HG03565 (cell line): ENCODE results near the gene HSPA4.
"Not testable (repeated sequence)": the region's sequence is repeated elsewhere in the genome, so short reads cannot be mapped to it uniquely, and the experiment has no call there.

ENCODE experiments used
- ATAC-seq: cut with Tn5 transposase; IDR thresholded peaks from one replicate; pipeline ENCODE4 v1.9.1; 2021; ENCODE audit warnings: mild to moderate bottlenecking, moderate library complexity; ENCODE audit not compliant: unreplicated experiment

The HSPA4 gene

DNA sequence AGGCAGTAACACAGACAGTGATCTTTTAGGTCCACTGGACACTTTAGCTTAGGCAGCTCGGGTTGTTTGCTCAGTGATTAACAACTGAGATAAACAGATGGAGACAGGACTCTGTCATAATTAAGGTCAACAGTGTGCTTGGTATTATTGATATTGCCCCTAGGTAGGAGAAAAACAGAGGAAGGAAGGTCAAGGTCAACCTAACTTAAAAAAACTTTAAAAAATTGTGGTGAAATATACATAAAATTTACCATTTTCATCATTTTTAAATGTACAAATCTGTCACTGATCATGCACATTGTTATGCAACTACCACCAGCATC lies 2.1 kb upstream of the HSPA4 start:
- ATAC-seq = no peak

DNA sequence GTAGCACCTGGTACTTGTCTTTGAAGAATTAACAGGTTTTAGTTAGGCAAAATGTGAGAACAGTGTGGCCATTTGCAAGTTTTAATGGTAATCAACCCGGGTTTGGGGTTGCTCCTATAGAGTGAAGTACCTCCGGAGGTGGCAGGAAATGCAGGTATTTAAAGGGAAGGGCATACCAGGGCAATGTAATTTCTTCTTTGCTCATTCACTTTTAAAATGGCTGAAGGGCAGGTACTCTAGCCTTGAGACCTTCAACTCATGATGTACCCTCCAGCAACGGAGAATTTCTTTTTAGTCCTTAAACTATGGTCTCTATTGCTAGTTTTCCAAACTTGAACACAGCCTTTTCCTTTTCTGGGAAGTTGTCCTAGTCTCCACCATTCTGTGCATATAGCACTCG lies 1.3 kb upstream of the HSPA4 start:
- no peak for ATAC-seq

DNA sequence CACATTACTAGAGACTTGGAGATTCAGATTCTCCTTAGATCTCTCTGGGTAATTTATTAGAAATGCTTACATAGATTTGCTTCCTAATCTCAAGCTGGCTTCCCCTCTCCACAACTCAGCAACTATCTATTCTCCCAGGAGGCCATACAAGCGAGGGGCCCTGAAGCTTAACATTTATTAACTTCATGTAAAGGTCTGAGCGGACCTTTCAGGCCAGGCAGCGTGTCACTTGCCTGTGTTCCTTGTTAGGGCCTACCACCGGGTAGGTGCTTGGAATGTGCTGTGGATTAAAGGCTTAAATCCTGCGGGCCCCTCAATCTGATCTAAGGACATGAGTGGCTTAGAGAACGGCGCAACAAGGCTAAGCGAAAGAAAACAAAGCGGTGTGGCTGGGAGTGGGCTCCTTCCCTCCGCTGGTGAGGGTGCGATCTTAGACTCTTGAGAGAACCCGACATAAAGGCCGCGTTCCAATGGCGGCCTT lies 712 bp upstream of the HSPA4 start:
- no peak for ATAC-seq

DNA sequence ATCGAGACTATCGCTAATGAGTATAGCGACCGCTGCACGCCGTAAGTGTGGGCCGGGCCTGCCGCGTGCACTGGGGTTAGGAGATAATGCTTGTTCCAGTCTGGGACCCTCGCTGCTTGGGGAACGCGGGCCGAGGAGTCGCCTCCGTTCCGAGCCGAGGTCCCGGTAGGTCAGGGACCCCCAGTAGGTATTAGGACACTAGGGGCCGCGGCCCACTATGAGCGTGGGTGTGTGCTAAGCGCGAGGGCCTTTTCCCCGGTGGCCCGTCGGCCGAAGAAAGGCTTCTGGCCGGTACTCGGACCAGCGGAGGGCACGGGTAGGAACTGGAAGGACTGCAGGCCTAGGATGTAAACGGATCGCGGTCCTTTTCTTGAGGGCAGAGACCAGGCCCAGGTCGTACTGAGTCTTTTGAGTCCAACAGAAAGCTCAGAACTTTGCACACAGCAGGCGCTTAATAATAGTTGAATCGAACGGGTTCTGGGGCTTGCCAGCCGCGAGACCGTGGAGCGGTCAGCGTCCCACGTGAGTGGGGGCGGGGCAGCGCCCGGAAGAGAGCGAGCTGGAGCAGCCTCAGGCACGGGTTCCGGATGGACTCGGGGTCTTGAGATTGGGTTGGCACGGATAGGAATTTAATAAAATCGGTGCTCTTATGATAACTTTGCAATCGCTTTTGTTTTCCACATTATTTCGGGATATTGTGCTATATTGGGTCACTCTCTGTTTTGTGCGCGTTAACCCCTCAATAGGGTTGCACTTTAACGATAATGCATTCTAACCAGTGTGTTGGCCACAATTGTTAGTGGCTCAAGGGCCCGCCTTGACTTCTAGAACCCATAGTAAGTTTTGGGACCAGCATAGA lies 733 bp downstream of the HSPA4 start:
- ATAC-seq = peak; percentile 20

DNA sequence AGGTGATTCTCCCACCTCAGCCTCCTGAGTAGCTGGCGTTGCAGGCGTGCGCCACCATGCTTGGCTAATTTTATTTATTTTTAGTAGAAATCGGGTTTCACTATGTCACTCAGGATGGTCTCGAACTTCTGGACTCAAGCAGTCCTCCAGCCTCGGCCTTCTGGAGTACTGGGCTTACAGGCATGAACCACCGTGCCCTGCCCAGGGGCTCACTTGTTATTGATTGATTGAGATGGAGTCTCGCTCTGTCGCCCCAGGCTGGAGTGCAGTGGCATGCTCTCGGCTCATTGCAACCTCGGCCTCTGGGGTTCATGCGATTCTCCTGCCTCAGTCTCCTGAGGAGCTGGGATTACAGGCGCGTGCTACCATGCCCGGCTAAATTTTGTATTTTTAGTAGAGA lies 1.6 kb downstream of the HSPA4 start:
- ATAC-seq = no peak

DNA sequence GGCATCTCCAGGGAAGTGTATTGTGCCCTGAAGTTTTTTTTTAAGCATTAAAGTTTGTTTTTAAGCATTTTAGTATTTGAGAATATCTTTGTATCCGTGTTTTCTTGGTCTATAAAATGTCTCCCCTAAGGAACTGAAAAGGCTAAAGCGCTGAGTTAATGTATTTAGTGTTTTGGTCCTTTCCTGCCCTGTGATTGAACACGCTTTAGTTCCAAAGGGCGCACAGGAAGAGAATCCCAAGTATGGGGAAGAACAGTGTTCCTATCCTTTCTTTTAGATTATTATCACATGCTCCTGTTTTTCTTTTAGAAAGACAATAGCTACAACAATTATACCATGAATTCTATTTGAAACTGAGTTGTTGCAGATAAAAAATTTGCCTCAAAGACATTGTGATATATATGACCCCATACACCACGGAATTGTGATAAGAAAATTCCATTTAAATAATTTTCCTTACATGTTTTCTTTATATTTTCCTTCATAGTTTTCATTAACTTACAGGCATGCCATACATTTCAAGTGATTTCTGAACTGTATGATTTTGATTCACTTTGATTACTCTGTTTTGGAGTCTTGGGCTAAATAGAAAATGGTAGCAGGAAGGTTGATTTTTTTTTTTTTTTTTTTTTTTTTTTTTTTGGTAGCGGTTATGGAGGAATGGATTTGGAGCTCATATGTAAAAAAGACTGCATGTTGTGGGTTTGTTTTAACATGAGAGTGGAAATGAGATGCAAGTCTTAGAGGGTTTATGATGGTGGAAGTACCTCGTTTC lies 3.1 kb downstream of the HSPA4 start:
- ATAC-seq = no peak

DNA sequence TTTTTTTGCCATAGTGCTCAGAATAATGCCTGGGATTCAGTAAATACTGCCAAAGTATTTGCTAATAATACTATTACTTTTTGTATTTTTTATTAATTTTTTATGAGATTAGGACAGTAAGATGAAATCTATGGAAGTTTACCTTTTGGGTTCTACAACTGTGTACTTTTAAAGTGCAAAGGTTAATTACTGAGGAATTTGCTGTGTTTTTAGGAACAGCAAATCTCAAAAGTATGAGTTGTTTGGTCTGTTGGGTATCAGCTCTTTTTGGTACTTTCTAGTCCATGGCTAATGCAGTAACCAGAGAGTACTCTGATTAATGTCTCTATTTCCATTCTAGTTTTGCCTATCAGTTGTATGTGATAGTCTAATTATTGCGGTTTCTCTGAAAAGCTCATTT lies 5.1 kb downstream of the HSPA4 start:
- ATAC-seq = no peak

DNA sequence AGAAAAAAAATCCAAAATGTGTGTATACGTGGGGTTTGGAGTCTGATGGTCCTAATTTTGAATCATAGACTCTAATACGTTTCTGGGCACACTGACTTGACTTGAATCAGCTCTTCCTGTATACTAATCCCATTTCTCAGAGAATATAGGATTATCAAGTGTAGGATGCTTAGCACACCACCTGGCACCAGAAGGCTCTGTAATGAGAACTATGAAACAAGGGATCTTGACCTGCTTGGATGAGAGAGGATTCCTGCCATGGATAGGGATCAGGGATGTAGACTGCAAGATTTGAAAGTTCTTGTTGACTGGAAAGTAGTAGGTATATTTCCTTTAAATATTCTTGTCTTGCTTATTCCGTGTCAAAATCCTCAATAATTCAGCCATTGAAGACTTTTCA lies 7.8 kb downstream of the HSPA4 start:
- ATAC-seq = no peak

DNA sequence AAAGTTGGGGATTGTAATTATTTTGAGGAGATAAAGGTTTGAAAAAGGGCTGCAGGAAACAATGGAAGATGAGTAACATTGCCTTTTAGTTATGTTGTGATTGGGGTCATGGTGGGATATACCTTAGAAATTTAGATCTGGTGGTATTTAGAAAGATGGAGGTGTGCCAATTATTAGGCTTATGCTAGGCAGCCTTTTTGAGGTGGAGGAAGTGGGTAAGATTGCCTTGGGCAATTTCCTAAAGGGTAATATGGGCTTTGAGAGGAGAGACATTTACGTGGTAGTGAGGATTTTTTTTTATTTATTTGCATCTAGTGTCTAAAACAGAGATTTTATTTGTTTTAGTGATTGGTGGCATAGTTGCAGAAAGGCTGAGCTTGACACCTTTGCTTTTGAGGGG lies 10.5 kb downstream of the HSPA4 start:
- ATAC-seq = no peak

DNA sequence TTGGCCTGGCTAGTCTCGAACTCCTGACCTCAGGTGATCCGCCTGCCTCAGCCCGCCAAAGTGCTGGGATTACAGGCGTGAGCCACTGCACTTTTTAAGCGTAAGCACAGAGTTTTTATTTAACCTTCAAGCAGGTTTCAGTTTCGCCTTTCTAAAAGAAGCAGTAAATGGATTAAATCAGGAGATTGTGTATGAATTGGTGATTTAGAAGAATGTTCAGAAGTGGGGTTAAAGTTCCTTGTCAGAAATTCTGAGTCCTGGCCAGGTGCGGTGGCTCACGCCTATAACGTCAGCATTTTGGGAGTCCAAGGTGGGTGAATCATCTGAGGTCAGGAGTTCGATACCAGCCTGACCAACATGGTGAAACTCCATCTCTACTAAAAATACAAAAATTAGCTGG lies 12.2 kb downstream of the HSPA4 start:
- no peak for ATAC-seq

DNA sequence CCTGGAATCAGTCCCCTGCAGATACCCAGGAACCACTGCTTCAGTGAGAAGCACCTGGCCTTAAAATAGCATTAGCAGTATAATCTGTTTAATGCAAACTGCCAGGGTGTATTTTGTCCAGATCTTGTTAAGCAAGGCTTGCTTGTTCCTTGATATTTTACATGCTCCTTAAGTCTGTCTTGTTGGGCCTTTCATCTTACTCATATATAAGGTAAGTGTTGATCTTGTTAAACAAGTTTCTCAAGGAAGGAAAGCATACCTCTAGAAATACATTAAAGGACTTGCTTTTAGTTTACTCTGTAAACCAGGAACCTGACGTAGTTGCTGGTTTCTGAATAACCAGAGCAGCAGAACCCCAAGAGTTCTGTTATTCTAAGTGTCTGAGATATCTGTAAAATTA lies 13.7 kb downstream of the HSPA4 start:
- ATAC-seq = no peak

DNA sequence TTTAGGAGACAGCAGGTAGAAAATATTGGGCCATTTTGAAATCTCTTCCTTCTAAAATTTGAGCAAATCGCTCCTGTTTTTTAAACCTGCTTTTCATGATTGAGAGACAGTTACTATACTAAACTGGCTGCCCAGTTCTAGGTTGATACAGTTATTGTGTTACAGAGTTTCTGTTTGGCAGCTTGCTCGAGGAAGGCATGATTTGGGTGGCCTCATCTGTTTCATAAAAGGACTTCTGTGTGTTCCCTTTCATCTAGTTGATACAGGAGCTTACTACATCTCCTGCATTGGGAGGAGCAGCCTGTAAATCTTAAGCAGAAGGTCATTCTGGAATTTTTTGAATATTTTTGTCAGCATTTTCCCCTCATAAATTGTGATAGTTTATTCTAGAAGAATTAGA lies 14.2 kb downstream of the HSPA4 start:
- no peak for ATAC-seq

DNA sequence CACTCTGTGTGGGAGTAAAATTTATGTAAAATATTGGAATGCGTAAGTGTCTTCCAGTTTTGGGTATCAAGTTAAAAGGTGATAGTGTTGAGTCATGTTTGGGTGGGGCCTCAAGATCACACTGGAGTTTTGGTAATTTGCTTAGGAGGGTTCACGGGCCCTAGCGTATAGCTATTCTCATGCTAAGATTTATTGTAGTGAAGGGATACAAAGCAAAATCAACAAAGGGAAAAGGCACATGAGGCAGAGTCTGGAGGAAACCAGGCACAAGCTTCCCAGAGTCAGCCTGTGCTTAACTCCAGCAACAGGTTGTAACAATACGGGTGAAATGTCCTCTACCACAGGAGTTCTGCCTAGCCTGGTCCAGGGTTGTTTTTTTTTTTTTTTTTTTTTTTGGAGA lies 20.2 kb downstream of the HSPA4 start:
- no peak for ATAC-seq

DNA sequence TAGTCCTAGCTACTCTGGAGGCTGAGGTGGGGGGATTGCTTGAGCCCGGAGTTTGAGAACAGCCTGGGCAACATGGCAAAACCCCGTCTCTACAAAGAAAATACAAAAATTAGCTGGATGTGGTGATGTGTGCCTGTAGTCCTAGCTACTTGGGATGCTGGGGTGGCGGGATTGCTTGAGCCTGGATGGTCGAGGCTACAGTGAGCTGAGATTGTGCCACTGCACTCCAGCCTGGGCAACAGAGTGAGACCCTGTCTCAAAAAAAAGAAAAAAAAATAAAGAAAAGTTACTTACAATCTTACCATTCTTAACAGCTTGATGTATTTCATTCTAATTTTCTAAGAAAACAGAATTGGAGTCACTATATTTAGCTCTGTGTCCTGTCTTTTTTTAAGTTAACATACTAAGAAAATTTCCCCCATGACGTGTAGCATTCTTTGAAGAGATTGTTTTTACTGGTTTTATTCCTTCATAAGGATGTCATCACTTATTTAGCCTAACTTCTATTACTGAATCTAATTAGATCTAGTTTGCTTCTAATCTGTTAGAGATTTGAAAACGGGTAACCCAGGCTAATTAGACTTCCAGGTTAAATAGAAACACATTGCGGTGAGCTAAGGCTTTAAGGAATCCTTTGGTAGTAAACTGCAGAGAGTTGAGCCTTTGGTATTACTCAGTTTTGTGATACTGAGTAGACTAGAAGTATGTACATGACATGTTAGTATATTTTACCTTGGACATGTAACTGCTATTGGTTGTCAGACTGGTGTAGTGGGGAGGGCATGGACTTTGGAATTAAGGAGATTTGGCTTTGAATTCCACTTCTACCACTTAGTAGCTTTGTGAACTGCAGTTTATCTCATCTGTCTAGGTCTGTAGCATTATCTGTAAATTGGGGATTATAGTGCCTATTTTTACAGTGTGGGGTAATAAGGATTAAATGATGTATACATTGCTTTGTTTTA lies 24.0 kb downstream of the HSPA4 start:
- ATAC-seq = no peak

DNA sequence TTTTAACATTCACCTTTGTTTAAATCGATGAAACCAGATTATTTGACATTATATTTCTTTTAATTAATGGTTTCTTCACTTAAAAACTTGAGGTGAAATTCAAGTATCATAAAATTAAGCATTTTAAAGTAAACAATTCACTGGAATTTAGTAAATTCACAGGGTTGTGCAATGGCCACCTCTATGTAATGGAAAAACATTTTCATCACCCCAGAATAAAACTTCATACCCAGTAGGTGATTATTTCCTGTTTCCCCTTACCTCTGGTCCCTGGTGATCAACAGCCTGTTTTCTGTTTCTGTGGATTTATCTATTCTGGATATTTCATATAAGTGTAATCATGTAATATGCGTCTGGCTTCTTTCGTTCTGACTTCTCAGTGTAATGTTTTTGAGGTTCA lies 27.2 kb downstream of the HSPA4 start:
- no peak for ATAC-seq

DNA sequence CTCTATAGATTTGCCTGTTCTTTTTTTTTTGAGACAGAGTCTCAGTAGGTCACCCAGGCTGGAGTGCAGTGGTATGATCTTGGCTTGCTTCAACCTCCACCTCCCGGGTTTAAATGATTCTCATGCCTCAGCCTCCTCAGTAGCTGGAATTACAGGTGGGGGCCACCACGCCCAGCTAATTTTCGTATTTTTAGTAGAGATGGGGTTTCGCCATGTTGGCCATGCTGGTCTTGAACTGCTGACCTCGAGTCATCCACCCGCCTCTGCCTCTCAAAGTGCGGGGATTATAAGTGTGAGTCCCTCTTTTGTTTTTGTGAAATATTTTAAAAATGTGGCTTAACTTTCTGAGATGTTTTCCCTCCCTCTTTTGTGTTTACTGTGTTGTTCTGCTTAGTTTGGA lies 29.2 kb downstream of the HSPA4 start:
- no peak for ATAC-seq

DNA sequence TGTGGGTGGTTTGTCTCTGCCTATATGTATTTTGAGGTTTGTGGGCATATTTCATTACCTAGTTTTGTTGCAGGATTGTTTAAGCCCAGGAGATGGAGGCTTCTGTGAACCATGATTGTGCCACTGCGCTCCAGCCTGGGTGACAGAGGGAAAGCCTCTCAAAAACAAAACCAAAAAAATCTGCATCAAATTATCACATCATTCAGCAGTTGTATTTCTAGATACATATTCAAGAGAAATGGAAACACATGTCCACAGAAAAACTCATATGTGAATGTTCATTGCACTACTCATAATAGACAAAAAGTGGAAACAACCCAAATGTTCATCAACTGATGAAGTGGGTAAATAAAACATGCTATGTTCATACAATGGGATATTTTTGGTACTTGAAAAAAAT lies 29.9 kb downstream of the HSPA4 start:
- ATAC-seq = no peak

DNA sequence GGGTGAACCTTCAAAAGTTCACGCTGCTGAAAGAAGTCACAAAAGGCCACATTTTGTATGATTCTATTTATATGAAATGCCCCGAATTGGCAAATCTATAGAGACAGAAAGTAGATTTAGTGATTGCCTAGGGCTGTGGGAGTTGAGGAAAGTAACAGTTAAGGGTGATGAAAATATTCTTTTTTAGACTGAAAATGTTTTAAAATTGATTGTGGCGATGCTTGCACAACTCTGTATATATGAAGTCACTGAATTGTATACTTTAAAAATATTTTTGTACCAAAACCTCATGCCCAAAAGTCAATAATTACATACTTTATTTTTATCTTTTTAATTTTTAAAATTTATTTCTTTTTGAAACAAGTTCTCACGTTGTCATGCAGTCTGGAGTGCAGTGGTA lies 30.3 kb downstream of the HSPA4 start:
- ATAC-seq = no peak

DNA sequence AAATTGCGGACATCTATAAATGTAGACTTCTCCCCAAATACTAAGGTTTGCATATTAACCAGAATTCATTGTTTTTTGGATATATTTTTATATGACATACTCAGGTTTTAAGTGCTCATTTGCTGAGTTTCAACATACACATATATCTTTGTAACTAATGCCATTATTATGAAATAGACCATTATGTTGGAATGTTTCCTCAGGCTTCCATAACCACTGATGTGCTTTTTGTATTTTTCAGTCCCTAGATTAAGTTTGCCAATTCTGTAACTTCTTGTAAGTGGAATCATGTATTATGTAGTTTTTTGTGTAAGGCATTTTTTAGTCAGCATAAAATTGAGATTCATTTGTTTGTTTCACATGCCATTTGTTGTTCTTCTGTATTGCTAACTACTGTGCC lies 32.1 kb downstream of the HSPA4 start:
- no peak for ATAC-seq

DNA sequence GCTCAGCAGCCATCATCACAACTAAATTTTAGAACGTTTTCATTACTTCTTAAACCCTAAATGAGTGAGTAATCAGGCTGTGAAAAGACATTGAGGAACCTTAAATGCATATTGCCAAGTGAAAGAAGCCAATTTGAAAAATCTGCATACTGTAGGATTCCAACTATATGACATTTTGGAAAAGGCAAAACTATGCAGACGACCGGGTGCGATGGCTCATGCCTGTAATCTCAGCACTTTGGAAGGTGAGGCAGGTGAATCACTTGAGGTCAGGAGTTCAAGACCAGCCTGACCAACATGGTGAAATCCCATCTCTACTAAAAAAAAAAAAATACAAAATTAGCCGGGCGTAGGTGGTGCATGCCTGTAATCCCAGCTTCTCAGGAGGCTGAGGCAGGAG lies 33.4 kb downstream of the HSPA4 start:
- not testable (repeated sequence) for ATAC-seq

DNA sequence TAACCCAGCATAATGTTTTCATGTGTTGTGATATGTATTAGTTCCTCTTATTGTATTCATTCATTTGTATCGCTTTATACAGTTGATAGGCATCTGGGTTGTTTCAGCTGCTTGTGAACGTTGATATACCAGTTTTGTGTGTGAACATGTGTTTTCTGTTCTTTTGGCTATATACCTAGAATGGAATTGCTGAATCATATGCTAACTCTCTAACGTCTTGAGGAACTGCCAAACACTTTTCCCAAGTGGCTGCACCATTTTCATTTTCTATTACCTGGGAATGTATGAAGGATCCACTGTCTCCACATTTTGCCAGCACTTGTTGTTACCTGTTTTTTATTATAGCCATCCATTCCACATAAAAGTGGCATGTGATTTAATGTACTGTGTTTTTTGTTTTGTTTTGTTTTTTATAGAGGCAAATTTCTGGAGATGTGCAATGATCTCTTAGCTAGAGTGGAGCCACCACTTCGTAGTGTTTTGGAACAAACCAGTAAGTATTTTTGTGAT lies 34.6 kb downstream of the HSPA4 start:
- no peak for ATAC-seq
